Heart left ventricle (tissue), 13 donors: ENCODE data around the gene BLID.

Experiments
- POLR2A ChIP-seq, 2 donors: fragments of 450-650 bp; IDR thresholded peaks; one replicate each; pipeline ENCODE4 v1.6.1; 2017; ENCODE audit warnings: antibody characterized with exemption in 2 of 2, mild to moderate bottlenecking in 2 of 2, moderate library complexity in 2 of 2
- TF ChIP-seq, protein P1 (sequence below), 12 donors: fragments of 200-600 bp; sonication (generic) in 4 of 12; IDR thresholded peaks; one replicate each; pipeline versions ENCODE4 v1.5.0 to v1.8.0; 2018 to 2022; ENCODE audit warnings: antibody characterized with exemption in 12 of 12, mild to moderate bottlenecking in 5 of 12
- donor health status: ischemic (EF 13 %, LVEDD 7.1; RV severe dilation, severe dysfunction).
- donor health status: DM: no; HTN: yes; CAD: no.
- donor health status: DM: no; HTN: no; CAD: no.
- donor health status: ischemic (EF 25% LVEDD 6.9; RV normal size, moderate dysfunction).
- donor health status: ischemic (EF 25% LVEDD 5.7; RV mildly dilated, moderate dysfunction).
- donor health status: ischemic (EF 35%, LVEDD 5.7; RV mildly dilated, moderate dysfunction).
- donor health status: nonischemic (EF 11% LVEDD 7.7; RV severe dilation, severe dysfunction).
- donor health status: DM: yes; HTN: yes; CAD: no.
- donor health status: PGD.
- donor health status: ischemic (EF 29% LVEDD 5.4; RV normal size, mild dysfunction).
- donor health status: nonischemic (EF 23%, LVEDD 6.1; RV moderate dilation, normal function).

- TF ChIP-seq, protein P1, sequence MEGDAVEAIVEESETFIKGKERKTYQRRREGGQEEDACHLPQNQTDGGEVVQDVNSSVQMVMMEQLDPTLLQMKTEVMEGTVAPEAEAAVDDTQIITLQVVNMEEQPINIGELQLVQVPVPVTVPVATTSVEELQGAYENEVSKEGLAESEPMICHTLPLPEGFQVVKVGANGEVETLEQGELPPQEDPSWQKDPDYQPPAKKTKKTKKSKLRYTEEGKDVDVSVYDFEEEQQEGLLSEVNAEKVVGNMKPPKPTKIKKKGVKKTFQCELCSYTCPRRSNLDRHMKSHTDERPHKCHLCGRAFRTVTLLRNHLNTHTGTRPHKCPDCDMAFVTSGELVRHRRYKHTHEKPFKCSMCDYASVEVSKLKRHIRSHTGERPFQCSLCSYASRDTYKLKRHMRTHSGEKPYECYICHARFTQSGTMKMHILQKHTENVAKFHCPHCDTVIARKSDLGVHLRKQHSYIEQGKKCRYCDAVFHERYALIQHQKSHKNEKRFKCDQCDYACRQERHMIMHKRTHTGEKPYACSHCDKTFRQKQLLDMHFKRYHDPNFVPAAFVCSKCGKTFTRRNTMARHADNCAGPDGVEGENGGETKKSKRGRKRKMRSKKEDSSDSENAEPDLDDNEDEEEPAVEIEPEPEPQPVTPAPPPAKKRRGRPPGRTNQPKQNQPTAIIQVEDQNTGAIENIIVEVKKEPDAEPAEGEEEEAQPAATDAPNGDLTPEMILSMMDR (IDR thresholded peaks at IDR 0.05) = no peak
- no peak for TF ChIP-seq POLR2A (IDR thresholded peaks at IDR 0.05)
Observed at GRCh38 chr11:122091835-122092234, 24.2 kb downstream of the BLID start.
